PC-9 (cell line): Measurements from ENCODE around the gene RNF180. TPM values are rescaled to one million over a fixed set of nuclear protein-coding genes. Genes with fewer than 3 reads are reported as not detected.

Experiments
- BruUV-seq: library from RNA; stranded (reverse); fragments of 400-500 nt; replicated peaks from 2 replicates; lab custom pipeline; 2021; lab: Mats Ljungman, UMichigan
- CTCF ChIA-PET: fragments of 300-600 bp; sonication (Branson Sonifier 250); formaldehyde crosslinking; loops from one replicate; lab custom pipeline; 2022; ENCODE audit warnings: antibody characterized with exemption; lab: Charles Lee
- POLR2A ChIA-PET: fragments of 300-600 bp; sonication (Branson Sonifier 250); formaldehyde crosslinking; loops from one replicate; lab custom pipeline; 2022; ENCODE audit warnings: antibody characterized with exemption; ENCODE audit not compliant: unreplicated experiment; lab: Charles Lee
- DNase-seq, 2 experiments: peaks; one replicate each; pipeline versions ENCODE4 v3.0.0 to v3.0.0-alpha.2; 2015 to 2022; ENCODE audit warnings: mixed read lengths in 1 of 2
- H2AFZ ChIP-seq: fragments of 200-600 bp; sonication (generic); 2 replicates; pipeline ENCODE4 v1.8.1; 2017; ENCODE audit warnings: antibody characterized with exemption
- H3F3A ChIP-seq: fragments of 200-600 bp; sonication (generic); 2 replicates; pipeline ENCODE4 v1.8.1; 2017; ENCODE audit warnings: antibody characterized with exemption, mild to moderate bottlenecking, low read depth; ENCODE audit not compliant: insufficient read depth
- H3K27ac ChIP-seq: fragments of 200-600 bp; sonication (generic); 2 replicates; pipeline ENCODE4 v1.6.1; 2016; ENCODE audit warnings: mixed run types
- H3K27me3 ChIP-seq: fragments of 200-600 bp; sonication (generic); 2 replicates; pipeline ENCODE4 v1.6.1; 2016; ENCODE audit warnings: low read depth, mixed run types; ENCODE audit not compliant: insufficient read depth
- H3K36me3 ChIP-seq: fragments of 200-600 bp; sonication (generic); 2 replicates; pipeline ENCODE4 v1.6.1; 2016; ENCODE audit warnings: low read depth, mixed run types
- H3K4me1 ChIP-seq: fragments of 200-600 bp; sonication (generic); replicated peaks from 2 replicates; pipeline ENCODE4 v1.6.1; 2016; ENCODE audit warnings: mixed run types; ENCODE audit not compliant: insufficient read depth
- H3K4me2 ChIP-seq: fragments of 200-600 bp; sonication (generic); 2 replicates; pipeline ENCODE4 v1.6.1; 2017; ENCODE audit warnings: mixed run types
- H3K4me3 ChIP-seq: fragments of 200-600 bp; sonication (generic); 2 replicates; pipeline ENCODE4 v1.6.1; 2016; ENCODE audit warnings: mixed run types
- H3K79me2 ChIP-seq: fragments of 200-600 bp; sonication (generic); 2 replicates; pipeline ENCODE4 v1.6.1; 2017; ENCODE audit warnings: low read depth, mixed run types
- H3K9me2 ChIP-seq: fragments of 200-600 bp; sonication (generic); 2 replicates; pipeline ENCODE4 v1.8.1; 2017; ENCODE audit warnings: mild to moderate bottlenecking; ENCODE audit not compliant: insufficient read depth
- H3K9me3 ChIP-seq: fragments of 200-600 bp; sonication (generic); 2 replicates; pipeline ENCODE4 v1.8.1; 2016; ENCODE audit warnings: low read depth; ENCODE audit not compliant: insufficient read depth
- H4K20me1 ChIP-seq: fragments of 200-600 bp; sonication (generic); 2 replicates; pipeline ENCODE4 v1.8.1; 2017; ENCODE audit not compliant: insufficient read depth
- EZH2 ChIP-seq: fragments of 200-600 bp; sonication (generic); IDR thresholded peaks from 2 replicates; pipeline ENCODE4 v1.8.0; 2017; ENCODE audit warnings: antibody characterized with exemption, low read depth
- intact Hi-C: fragments of 100-400 bp; cut with micrococcal nuclease; formaldehyde crosslinking; loops from one replicate; pipeline ENCODE4 v1.10.0; 2022; ENCODE audit not compliant: unreplicated experiment
- total RNA-seq: library from RNA; stranded (reverse); gene quantifications from 2 replicates; pipeline ENCODE4 v1.2.3, GENCODE V29; 2021
- TF ChIP-seq, protein P1 (sequence below): fragments of 200-600 bp; sonication (generic); conservative IDR thresholded peaks from 2 replicates; pipeline ENCODE4 v1.6.1; 2017; ENCODE audit warnings: mixed run types, antibody characterized with exemption, mild to moderate bottlenecking, moderate library complexity

Gene RNF180
- total RNA-seq, 1 experiment from 2014 or later: not detected

DNA sequence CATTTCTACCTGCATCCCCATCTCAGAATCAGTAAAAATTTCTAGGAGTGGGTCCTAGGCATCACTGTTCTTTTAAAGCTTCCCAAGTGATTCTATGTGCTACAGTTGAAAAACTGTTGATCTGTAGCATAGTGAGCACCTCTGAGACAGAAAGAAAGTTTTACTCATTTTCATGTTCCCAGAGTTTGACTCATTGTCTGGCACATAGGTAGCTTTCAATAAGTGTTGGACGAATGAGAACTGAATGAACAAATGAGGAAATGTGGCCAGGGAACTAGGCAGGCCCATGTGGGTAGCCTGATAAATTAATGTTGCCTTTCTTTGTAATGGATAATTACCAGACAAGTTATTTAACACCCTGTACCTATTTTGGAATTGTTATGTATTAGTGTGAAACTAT lies 33.8 kb downstream of the RNF180 start:
- Histone ChIP-seq H3K9me2 (no peaks in the 10 kb centered on the region), H2AFZ (no peak overlapping the region), H3K27me3 (no peaks in the 10 kb centered on the region), H3K9me3 (no peaks in the 10 kb centered on the region), H3K4me1 (no peaks in the 10 kb centered on the region), H3F3A (no peaks in the 10 kb centered on the region), H3K27ac (no peak overlapping the region), H3K79me2 (no peaks in the 10 kb centered on the region), H3K36me3 (no peaks in the 10 kb centered on the region), H3K4me3 (no peak overlapping the region), H3K4me2 (no peak overlapping the region), H4K20me1 (no peaks in the 10 kb centered on the region)
- BruUV-seq: no TSS peak
- ChIA-PET POLR2A (no interaction called here), CTCF (no interaction called here)
- intact Hi-C loops: no loop called here
- no peak for DNase-seq
- TF ChIP-seq, protein P1, sequence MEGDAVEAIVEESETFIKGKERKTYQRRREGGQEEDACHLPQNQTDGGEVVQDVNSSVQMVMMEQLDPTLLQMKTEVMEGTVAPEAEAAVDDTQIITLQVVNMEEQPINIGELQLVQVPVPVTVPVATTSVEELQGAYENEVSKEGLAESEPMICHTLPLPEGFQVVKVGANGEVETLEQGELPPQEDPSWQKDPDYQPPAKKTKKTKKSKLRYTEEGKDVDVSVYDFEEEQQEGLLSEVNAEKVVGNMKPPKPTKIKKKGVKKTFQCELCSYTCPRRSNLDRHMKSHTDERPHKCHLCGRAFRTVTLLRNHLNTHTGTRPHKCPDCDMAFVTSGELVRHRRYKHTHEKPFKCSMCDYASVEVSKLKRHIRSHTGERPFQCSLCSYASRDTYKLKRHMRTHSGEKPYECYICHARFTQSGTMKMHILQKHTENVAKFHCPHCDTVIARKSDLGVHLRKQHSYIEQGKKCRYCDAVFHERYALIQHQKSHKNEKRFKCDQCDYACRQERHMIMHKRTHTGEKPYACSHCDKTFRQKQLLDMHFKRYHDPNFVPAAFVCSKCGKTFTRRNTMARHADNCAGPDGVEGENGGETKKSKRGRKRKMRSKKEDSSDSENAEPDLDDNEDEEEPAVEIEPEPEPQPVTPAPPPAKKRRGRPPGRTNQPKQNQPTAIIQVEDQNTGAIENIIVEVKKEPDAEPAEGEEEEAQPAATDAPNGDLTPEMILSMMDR: no peak
- TF ChIP-seq EZH2: no peak

DNA sequence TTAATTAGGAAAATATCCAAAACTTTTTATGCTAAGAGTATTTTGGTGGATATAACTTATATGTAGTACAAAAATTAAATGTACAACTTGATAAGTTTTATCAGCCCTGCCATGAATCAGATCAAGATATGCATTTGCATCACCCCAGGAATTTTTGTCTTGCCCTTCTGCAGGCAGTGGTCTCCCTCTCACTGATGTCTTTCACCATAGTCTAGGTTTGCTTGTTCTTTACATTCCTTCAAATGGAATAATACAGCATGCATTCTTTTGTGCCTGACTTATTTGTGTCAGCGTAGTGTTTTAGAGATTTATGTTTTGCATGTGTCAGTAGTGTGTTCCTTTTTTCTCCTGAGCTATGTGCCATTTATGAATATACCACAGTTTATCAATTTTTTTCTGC lies 36.4 kb downstream of the RNF180 start:
- Histone ChIP-seq H3F3A (no peaks in the 10 kb centered on the region), H3K27me3 (no peaks in the 10 kb centered on the region), H3K4me1 (no peaks in the 10 kb centered on the region), H3K36me3 (no peaks in the 10 kb centered on the region), H3K4me2 (no peak overlapping the region), H4K20me1 (no peaks in the 10 kb centered on the region), H3K9me3 (no peaks in the 10 kb centered on the region), H3K27ac (no peak overlapping the region), H3K4me3 (no peak overlapping the region), H3K79me2 (no peaks in the 10 kb centered on the region), H2AFZ (no peak overlapping the region), H3K9me2 (no peaks in the 10 kb centered on the region)
- intact Hi-C loops: no loop called here
- ChIA-PET CTCF (no interaction called here), POLR2A (no interaction called here)
- TF ChIP-seq, protein P1: no peak
- no peak for TF ChIP-seq EZH2
- no peak for DNase-seq
- BruUV-seq: no TSS peak

DNA sequence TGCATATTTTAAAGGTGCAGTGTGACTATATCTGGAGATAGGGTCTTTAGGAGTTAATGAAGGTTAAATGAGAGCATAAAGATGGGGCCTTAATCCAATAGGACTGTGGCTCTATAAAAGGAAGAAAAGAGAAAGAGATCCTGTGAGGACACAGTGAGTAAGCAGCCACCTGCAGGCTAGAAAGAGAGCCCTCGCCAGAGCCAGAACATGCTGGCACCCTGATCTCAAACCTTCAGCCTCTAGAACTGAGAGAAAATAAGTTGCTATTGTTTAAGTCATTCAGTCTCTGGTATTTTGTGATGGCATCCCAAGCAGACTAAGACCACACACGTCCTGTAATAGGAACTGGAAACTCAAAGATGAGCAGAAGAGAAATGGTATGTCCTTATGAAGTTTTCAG lies 41.0 kb downstream of the RNF180 start:
- Histone ChIP-seq H4K20me1 (no peaks in the 10 kb centered on the region), H3K4me3 (no peak overlapping the region), H3K79me2 (no peaks in the 10 kb centered on the region), H3K4me1 (no peaks in the 10 kb centered on the region), H3K36me3 (no peaks in the 10 kb centered on the region), H3K9me3 (no peaks in the 10 kb centered on the region), H3K27me3 (no peaks in the 10 kb centered on the region), H2AFZ (no peak overlapping the region), H3K4me2 (no peak overlapping the region), H3K9me2 (no peaks in the 10 kb centered on the region), H3K27ac (no peak overlapping the region), H3F3A (no peaks in the 10 kb centered on the region)
- no TSS peak for BruUV-seq
- ChIA-PET POLR2A (no interaction called here), CTCF (no interaction called here)
- no peak for TF ChIP-seq EZH2
- TF ChIP-seq, protein P1: no peak
- no peak for DNase-seq
- intact Hi-C loops: loop anchor here (5.0 kb wide), 2 partner anchors 59 to 804 kb away; no protein-coding TSS in a partner anchor
